ENCODE measurements around the gene RNF166.
"Not testable (repeated sequence)": the region's sequence is repeated elsewhere in the genome, so short reads cannot be mapped to it uniquely, and the experiment has no call there.

RNF166 gene

DNA sequence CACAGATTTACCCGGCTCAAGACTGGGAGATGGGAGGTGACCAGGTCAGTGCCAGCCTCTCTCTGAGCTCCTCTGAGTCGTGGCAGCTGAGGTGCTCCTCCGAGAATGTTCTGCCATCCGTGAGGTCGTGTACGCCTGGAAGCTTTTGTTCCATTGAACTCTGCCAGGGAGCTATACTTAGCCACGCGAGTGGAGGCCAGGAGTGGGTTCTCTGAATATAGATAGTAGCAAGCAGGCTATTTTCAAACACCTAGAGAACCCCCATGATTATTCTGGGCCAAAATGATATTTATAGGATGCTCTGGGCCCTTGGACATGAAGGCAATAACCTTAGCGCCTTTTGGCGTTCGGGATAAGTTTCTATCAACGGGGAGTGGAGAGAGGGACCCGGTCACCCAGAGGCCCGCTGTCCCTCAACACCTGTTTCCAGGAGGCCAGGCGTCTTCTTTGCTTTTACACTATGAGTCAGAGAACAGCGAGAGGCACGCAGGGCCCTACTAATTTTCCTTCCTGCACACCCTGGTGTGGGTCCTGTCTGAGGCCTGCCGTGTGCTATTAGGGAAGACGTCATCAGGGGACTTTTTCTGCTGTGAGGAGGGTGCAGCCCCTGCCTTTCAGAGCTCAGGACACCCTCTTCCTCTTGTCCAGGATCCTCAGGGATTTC is 32.4 kb downstream of the RNF166 start:
- no peak for DNase-seq (ENCODE audit: low read depth, low spot score)

DNA sequence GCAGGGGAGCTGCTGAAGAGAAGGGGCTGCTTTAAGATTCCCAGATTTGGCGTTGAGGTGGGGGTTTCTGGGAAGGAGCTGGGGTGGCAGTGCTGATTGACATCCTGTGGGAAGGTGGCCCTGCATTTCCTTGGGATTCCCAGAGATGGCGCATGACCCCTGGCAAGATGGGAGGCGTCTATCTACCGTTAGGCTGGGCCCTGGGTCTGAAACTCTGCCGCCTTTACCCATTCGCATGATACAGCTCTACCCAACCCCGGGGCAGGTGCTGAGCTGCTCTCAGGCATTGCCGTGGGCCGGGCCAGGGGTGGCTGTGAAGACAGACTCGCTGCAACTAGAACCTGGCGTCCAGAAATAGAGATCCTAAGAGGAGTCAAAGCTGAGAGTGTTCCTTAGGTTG is 33.4 kb downstream of the RNF166 start:
- no peak for DNase-seq (ENCODE audit: low read depth, low spot score)

DNA sequence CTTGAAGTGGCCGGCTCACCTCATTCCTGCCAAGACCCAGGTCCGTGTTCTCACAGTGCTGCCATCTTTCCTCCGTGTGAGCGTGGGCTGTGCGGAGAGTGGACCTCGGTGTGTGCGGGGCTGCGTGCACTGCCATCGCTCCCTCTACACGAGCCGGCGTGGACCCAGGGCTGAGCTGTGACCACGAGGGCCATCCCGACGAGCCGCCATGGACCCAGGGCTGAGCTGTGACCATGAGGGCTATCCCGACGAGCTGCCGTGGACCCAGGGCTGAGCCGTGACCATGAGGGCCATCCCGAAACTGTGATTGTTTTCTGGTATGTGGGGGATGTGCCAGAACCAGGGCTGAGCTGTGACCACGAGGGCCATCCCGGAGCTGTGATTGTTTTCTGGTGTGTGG is 34.4 kb downstream of the RNF166 start:
- DNase-seq (ENCODE audit: low read depth, low spot score), result no peak

DNA sequence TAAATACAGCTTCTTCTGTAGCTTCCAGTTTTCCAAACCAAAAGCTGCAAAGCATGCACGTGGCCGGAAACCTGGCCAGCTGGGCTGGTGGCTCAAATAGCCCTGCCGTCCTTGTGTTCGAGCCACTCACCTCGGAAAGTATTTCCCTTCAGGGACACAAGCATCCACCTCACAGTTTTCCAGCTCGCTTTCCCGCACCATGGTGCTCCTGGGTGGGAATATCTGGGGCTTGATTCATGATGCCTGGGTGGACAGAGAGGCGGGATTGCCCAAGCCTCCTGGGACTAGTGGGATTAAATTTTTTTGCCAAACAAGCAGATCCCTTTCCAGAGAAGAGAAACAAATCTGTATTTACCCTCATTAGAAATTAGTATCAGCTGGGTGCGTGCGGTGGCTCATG is 36.2 kb downstream of the RNF166 start:
- no peak for DNase-seq (ENCODE audit: low read depth, low spot score)

DNA sequence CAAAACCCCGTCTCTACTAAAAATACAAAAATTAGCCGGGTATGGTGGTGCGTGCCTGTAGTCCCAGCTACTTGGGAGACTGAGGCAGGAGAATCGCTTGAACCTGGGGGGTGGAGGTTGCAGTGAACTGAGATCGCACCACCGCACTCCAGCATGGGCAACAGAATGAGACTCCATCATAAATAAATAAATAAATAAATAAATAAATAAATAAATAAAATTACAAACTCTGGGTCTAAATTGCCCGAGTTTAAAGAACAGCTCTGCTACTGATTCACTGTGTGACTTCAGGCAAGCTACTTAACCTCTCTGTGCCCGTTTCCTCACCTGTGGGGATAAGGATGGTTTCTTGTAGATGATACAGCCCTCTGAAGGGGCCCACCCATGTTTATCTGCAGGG is 36.7 kb downstream of the RNF166 start:
- not testable (repeated sequence) for DNase-seq (ENCODE audit: low read depth, low spot score)

DNA sequence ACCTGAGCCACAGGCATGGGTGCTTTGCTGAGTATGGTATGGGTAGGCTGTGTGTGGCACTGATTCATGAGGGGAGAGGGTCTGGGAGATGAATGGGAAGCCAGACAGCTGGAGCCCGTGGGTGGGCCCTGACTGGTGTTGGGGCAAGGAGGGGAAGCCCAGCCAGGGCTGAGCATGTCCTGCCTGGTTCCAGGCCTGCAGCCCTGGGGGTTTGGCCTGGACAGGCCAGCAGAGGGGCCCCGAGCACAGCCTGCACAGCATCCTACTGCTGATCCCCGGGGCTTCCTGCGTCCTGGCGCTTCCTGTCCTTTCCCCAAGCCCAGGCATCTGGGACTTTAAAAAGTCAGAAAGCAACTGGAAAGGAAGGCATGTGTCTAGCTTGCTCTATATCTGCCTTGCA is 38.7 kb downstream of the RNF166 start:
- no peak for DNase-seq (ENCODE audit: low read depth, low spot score)

DNA sequence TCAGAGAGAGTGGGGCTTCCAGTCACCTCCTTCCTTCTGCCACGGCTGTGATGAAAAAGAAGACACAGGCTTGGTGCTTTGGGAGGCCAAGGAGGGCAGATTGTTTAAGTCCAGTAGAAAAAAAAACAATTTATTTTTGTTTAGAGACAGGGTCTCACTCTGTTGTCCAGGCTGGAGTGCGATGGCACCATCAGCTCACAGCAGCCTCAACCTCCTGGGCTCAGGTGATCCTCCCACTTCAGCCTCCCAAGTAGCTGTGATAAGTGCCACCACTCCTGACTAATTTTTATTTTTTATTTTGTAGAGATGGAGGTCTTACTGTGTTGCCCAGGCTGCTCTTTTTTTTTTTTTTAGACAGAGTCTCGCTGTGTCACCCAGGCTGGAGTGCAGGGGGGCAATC is 40.6 kb downstream of the RNF166 start:
- DNase-seq (ENCODE audit: low read depth, low spot score), result no peak

DNA sequence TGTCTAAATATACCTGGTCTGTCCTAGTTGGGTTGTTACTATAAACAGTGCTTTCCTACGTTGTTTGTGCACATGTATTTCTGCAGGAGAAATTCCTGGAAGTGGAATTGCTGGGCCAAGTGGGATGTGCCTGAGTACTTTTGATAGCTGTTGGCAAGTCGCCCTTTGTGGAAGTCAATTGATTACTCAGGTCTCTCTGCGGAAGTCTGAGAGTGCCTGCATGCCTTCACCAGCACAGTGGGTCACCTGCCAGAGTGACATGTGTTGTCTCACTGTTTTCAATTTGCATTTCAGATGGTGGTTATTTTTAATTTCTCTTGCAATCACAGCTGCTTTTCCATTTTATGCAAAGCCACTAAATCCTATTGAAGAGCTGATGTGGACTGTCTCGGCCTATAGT is 41.1 kb downstream of the RNF166 start:
- no peak for DNase-seq (ENCODE audit: low read depth, low spot score)

DNA sequence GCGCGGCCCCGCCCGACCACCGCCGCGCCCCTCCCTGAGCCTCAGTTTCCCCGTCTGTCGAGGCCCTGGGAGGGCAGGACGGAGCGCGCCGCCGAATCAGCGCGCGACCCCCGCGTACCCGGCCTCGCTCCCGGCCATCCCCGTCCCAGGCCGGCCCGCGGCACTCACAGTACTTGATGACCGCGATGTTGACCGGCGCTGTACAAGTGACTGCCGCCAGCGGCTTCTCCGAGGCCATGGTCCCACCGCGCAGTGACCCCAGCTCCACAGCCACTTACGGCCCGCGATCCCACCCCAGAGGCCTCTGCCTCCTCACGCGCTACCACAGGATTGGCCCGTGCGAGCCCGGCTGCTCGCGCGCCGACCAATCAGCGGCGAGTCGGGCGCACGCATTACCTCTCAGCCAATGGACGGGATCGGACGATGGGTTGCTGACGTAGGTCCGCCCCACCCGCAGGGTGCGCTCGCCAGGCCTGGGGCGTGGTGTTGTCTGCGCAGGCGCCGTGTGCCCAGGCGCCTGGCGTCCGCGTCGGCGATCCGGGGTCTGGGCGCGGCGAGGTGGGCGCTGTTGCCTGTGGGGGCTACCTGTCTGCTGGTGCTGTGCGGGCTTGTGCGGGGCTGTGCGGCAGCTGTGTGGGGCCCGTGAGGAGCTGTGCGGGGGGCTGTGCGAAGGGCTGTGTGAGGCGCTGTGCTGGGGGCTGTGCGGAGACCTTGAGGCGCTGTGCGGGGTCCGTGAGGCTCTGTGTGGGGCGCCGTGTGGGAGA is 43.2 kb downstream of the RNF166 start, which contains the start of gene MVD:
TSS of gene MVD (minus strand) at position 249 of the 764 bp plus-strand sequence. CDS start at position 238, 11 bp downstream.
- DNase-seq (ENCODE audit: low read depth, low spot score), result peak; percentile 95

DNA sequence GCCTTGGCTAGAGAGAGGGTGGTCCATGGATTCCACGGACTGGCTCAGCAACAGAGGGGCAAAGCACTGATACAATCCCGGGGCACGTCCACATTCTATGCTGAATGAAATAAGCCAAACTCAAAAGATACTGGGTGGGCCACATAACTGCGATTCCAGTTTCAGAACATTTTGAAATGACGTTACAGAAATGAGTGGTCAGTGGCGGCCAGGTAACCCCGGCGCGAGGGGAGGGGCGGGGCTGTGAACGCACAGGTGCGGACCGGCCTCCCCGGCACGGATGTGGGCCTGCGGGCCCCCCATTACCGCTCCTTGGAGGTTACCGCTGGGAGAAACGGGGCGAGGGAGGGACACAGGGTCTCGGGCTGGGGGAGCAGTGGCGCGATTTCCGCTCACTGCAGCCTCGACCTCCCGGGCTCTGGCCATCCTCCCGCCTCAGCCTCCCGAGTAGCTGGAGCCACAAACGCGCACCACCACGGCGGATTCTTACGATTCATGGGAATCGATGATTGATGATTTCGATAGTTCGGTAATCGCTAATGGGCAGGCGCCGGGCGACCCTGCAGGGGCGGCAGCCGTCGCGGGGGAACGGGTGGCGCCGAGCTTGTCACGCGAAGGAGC is 43.9 kb downstream of the RNF166 start:
- no peak for DNase-seq (ENCODE audit: low read depth, low spot score)

DNA sequence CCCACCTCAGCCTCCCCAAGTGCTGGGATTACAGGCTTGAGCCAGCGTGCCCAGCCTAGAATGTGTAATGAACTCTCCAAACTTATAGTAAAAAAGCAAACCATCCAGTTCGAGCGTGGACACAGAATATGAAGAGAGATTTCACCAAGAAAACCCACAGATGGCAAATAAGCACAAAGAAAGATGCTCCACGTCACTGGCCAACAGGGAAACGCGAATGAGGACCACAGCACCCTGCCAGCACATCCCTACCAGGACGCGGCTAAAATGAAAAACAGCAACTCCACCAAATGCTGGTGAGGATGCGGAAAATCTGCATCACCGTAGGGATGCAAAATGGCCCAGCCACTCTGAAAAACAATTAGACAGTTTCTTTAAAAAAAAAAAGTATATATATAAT is 44.7 kb downstream of the RNF166 start:
- DNase-seq (ENCODE audit: low read depth, low spot score), result no peak

DNA sequence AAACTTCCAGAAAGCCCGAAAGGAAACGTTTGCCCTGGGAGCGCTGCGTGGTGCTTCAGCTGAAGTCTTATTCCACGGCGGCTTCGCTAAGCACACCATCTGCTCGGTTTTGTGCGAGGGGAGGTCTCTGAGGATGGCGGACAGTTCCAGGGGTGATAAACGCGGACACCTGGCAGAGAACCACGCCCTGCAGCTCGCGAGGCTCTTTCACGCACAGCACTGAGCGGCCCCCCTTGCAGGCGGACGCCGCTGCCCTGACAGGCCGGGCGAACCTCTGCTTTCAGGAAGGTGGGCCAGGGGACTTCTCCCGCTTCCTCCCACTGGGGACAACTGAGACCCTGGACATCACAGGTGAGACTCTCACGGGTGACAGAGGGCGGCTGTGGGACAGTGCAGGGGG is 47.0 kb downstream of the RNF166 start:
- no peak for DNase-seq (ENCODE audit: low read depth, low spot score)

DNA sequence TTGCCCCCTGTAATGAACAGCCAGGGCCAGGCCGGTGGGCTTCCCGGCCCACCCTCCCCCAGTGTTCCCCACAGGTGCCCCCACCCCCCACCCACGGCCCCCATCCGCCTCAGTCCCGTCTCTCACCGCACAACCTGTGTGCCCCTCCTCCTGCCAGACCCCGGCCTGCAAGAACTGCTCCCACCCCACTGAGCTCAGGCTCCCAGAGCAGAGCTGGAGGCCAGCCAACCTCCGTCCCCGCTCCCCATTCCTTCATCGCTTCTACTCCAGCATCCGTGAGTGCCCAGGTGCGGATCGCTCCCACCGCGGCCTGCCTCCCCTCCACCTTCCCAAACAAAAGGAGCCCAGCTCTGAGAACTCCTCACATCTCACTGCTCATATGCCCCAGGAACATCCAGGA is 47.5 kb downstream of the RNF166 start:
- DNase-seq (ENCODE audit: low read depth, low spot score), result no peak

DNA sequence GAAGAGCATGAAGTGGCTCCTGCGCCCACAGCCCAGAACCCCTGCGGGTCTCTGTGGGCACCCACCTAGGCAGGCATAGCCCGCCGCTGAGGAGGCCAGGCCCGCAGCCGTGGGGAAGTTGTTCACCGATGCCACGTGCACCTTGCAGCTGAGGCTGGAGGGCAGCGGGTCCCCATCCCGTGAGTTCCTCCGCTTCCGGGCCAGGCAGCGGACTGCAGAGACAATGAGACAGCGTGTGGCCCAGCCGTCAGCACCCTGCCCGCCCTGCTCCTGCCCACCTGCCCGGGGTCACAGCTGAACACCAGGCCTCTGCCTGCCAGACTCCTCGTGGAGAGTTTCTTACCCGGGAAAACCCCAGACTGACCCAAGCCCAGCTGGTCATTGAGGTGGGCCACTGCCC is 48.8 kb downstream of the RNF166 start:
- no peak for DNase-seq (ENCODE audit: low read depth, low spot score)

DNA sequence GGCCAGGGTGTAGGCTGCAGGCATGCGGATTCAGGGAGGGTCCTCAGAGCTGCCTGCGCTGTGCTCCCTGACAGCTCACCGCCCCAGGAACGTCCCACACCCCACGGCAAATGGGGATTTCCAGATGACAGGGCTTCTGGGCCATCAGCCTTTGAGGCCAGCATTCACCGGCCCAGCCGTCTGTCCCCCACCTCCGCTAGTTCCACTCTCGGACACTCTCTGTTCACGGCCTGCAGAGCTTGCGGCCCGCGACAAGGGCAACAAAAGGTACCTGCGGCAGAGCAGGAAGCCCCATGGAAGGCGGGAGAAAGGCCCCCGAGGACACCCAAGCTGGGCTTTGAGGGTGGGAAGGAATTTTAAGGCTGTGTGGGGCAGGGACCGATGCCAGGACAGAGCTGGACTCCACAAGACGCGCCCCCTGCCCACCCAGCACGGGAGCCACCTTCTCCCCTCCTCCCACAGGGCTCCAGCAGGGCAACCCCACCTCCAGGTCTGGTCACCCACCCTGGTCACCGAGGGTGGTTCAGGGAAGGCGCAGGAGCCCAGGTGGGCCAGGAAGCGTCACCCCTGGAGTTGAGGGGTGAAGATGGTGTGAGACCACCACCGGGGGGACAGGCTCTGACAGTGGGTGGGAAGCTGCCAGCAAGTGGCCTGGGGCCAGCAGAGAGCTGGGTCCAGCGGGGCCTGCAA is 49.8 kb downstream of the RNF166 start:
- no peak for DNase-seq (ENCODE audit: low read depth, low spot score)

DNA sequence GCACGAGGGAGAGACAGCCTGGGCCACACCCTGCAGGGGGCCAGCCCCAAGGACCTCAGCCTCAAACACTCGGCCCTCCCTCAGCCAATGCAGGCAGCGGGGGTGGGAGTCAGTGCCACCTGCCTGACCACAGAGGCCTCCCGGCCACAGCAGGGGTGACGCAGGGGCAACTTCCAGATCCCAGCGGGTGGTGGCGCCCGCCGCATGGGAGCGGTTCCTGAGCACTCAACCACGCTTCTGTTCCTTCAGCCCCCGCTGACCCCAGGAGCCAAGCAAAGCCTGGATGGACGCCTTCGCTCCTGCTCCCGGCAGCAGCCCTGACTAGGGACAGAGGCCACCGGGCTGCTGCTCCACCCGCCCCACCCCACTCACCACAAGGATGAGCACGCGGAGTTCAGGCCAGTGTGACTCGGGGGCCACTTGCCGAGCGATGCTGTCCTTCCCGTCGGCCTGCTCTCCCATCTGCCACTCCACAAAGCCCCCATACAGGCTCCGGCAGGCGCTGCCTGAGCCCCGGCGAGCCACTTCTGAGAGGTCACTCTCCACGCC is 50.4 kb downstream of the RNF166 start:
- no peak for DNase-seq (ENCODE audit: low read depth, low spot score)

DNA sequence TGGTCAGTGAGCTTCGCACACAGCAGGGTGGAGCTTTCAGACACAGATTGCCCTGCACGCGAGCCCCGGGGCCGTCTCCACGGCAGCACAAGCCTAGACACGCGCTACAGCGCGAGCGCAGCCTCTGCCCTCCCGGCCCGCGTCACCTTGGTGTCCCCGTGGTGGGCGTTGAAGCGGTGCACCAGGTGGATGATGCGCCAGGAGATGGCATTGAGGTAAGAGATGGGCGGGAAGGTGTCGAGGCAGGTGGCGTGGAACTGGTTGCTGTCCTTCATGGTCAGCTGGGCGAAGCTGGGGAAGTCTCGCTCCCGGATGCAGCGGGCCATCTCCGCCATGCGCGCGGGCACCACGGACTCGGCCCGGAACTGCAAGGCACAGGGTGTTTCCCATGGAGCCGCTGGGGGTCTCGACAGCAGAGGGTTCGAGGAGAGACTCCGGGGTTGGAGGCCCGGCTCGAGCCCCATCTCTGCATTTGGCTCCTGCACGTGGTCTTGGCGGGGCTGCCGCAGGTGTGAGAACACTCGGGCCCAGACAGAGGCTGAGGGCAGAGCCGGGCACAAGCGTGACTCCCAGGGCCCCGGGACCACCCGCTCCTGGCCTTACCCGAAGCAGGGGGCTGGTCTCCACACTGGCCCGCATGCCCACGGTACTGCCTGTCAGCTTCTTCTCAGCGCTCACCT is 51.0 kb downstream of the RNF166 start:
- no peak for DNase-seq (ENCODE audit: low read depth, low spot score)

DNA sequence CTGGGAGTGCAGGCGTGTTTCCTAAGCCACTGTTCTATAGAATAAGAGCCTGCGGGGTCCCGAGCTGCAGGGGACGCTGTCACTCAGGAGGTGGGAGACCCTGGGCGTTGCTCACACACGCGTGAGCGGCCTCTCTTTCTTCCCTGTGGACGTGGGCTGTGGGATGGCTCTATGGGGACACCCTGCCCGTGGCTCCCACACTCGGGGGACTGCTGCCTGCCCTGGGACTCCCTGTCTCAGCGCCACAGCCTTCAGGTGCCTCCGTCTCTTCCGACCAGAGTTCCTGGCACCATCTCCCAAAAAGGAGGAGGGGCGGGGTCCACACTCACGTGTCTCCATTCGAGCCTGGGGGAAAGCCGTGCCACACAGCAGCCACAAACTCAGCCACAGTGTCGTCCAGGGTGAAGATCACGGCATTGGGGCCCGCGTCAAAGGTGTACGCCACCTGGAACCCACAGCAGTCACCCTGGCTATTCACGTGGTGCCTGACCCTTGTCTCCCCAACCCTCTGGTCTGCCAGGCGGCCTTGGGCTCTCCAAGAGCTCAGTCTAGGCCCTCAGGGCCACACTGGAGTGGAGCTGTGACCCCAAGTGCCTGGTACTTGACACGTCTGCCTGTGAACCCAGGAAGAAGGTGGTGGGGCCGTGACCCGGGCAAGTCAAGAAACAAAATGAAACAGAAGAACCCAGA is 51.7 kb downstream of the RNF166 start:
- DNase-seq (ENCODE audit: low read depth, low spot score), result no peak

DNA sequence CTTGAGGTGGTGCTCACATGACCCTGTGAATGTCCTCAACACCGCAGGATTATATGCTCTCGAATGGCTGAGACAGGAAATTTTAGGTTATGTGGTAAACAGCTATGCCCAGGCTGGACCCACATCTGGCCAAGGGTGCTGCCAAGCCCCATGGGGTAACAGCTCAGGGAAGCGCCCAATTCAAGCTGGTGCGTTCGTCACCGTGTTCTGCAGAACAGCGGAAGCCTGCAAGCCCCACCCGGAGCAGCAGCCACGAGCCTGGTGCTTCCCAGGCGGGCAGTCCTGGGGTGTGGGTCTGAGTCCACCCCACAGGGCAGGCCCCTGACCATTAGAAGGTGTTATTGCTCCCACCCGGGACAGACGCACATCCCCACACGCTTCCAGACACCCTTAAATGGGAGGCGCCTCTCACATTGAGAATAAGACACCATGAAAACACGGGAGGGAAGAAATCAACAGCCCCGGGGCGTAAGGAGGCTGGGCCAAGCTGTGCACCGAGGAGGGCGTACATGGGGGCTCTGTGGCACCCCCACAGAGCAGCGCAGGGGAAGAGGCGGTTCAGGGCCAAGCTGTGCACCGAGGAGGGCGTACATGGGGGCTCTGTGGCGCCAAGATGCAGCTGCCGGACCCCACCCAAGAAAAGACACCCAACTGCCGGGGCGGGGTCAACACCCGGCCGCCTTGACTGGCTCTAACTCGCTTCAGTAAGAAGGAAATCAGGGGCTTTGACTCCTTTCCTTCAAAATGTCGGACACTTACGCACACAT is 52.4 kb downstream of the RNF166 start:
- DNase-seq (ENCODE audit: low read depth, low spot score), result no peak

DNA sequence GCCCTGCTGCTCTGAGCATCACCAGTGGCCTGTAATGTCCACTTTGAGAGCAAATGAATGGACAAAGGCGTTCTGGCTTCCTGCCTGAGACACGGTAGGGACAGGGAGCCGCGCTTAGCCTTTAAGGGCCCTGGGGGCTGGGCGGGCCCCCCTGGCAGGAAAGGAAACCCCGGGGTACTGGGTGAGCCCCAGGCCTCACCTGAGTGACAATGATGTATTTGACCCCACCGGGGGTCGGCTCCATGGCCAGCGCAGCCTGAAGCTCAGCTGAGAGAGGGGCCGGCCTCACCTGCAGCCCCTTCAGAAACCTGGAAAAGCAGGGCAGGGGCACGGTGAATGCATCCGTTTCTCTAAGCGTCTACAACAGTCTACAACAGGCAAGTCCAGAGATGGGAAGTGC is 53.1 kb downstream of the RNF166 start:
- DNase-seq (ENCODE audit: low read depth, low spot score), result no peak

All from smooth muscle cell of the brain vasculature (primary cell).